HepG2 (cell line): ENCODE measurements around the gene PRCP. TPM values are rescaled to one million over a fixed set of nuclear protein-coding genes. Genes with fewer than 3 reads are reported as not detected.
A peak's percentile ranks its signal among the peaks of the same experiment; 100 is the strongest.

Experiments used
- CC2D1A ChIP-seq: sonication (generic); formaldehyde crosslinking; IDR thresholded peaks from 2 replicates; pipeline ENCODE4 v1.8.1; 2023; ENCODE audit warnings: mild to moderate bottlenecking, missing genetic modification reagents
- E2F2 ChIP-seq: sonication (generic); formaldehyde crosslinking; IDR thresholded peaks from 2 replicates; pipeline ENCODE4 v1.4.0; 2020; ENCODE audit warnings: missing genetic modification reagents, borderline replicate concordance
- GATA4 ChIP-seq: sonication (generic); IDR thresholded peaks from 2 replicates; pipeline ENCODE4 v1.6.1; 2016; ENCODE audit warnings: antibody characterized with exemption, low read depth, borderline replicate concordance
- HIVEP1 ChIP-seq: sonication (generic); formaldehyde crosslinking; IDR thresholded peaks from 2 replicates; pipeline ENCODE4 v1.4.0; 2020; ENCODE audit warnings: mild to moderate bottlenecking, missing genetic modification reagents
- MEF2D ChIP-seq: sonication (generic); formaldehyde crosslinking; IDR thresholded peaks from 2 replicates; pipeline ENCODE4 v1.5.1; 2020; ENCODE audit warnings: mild to moderate bottlenecking, missing genetic modification reagents
- NFE2 ChIP-seq: sonication (generic); formaldehyde crosslinking; IDR thresholded peaks from 2 replicates; pipeline ENCODE4 v1.4.0; 2020; ENCODE audit warnings: missing genetic modification reagents
- NR2F1 ChIP-seq, 2 experiments: fragments of 450-650 bp in 1 of 2; formaldehyde crosslinking in 1 of 2; IDR thresholded peaks; 2 replicates each; pipeline versions ENCODE4 v1.5.0 to v1.6.1; 2016 to 2020; ENCODE audit warnings: mild to moderate bottlenecking in 1 of 2, missing compliant biosample characterization in 1 of 2, missing genetic modification reagents in 1 of 2, moderate library complexity in 1 of 2
- PRDM10 ChIP-seq: sonication (generic); formaldehyde crosslinking; IDR thresholded peaks from 2 replicates; pipeline ENCODE4 v1.4.0; 2020; ENCODE audit warnings: low read depth, missing genetic modification reagents
- TEAD2 ChIP-seq: sonication (generic); formaldehyde crosslinking; IDR thresholded peaks from 2 replicates; pipeline ENCODE4 v1.9.0; 2021; ENCODE audit warnings: missing genetic modification reagents
- TEAD3 ChIP-seq: optimal IDR thresholded peaks from 2 replicates; pipeline ENCODE3; 2016; ENCODE audit warnings: borderline replicate concordance
- THRA ChIP-seq: sonication (generic); formaldehyde crosslinking; IDR thresholded peaks from 2 replicates; pipeline ENCODE4 v1.4.0; 2020; ENCODE audit warnings: missing genetic modification reagents, borderline replicate concordance
- ZFP91 ChIP-seq: sonication (generic); formaldehyde crosslinking; IDR thresholded peaks from 2 replicates; pipeline ENCODE4 v1.9.0; 2022; ENCODE audit warnings: missing genetic modification reagents, mild to moderate bottlenecking, borderline replicate concordance
- ZNF138 ChIP-seq: sonication (generic); formaldehyde crosslinking; IDR thresholded peaks from 2 replicates; pipeline ENCODE4 v1.5.0; 2020; ENCODE audit warnings: mild to moderate bottlenecking, low read depth, missing genetic modification reagents
- ZNF572 ChIP-seq: sonication (generic); formaldehyde crosslinking; IDR thresholded peaks from 2 replicates; pipeline ENCODE4 v1.5.1; 2020; ENCODE audit warnings: mild to moderate bottlenecking, missing genetic modification reagents
- polyA plus RNA-seq, 8 experiments: library from polyadenylated mRNA; depleted of rRNA in 3 of 8; stranded (reverse) in 7 of 8; unstranded in 1 of 8; fragments of >200 nt; fragmentation: Illumina TruSeq in 4 of 8; extraction: Trizol in 4 of 8; gene quantifications; 2 replicates each; pipeline versions ENCODE4 v1.2.1 to v1.2.3, GENCODE V29; 2011 to 2016; ENCODE audit warnings: low read depth in 4 of 8, missing spikeins in 1 of 8, mixed read lengths in 1 of 8; ENCODE audit not compliant: insufficient read depth in 1 of 8
- total RNA-seq, 5 experiments: library from RNA; depleted of rRNA; stranded (reverse); fragments of >200 nt; fragmentation: Illumina TruSeq; extraction: Trizol; gene quantifications; 2 replicates each; pipeline ENCODE4 v1.2.3, GENCODE V29; 2016; ENCODE audit warnings: low read depth in 1 of 5

Gene PRCP
- total and polyA plus RNA-seq, 2 of the 13 experiments (the other 11 are each of a cell fraction or from before 2014, with no cell fraction given), result 84.2 to 105 TPM

GRCh38 chr11:82818409-82819043, 81.7 kb downstream of the PRCP start (continued):
- TF ChIP-seq HIVEP1 (CRISPR knock-in tag) (no peak), E2F2 (no peak), THRA (CRISPR knock-in tag) (no peak), NR2F1 (CRISPR knock-in tag; IDR thresholded peaks at IDR 0.05) (peak in 1 of 2 experiments; percentile 46; a peak in 1 of 4 replicates), GATA4 (no peak), NFE2 (CRISPR knock-in tag) (no peak), ZNF138 (CRISPR knock-in tag) (no peak), ZFP91 (CRISPR knock-in tag) (no peak), TEAD2 (CRISPR knock-in tag) (no peak), MEF2D (CRISPR knock-in tag) (0 out of 2 replicates have a peak, but pooled peaks have one; percentile 29), TEAD3 (peak; percentile 46), ZNF572 (CRISPR knock-in tag) (no peak), PRDM10 (no peak), CC2D1A (CRISPR knock-in tag) (no peak)
